NCI-H510A treated with DMSO at 0.1 percent for 48 hours (cell line): Measurements from ENCODE around the gene PIGB.
"Not testable (repeated sequence)": the region's sequence is repeated elsewhere in the genome, so short reads cannot be mapped to it uniquely, and the experiment has no call there.

Experiments used
- DNase-seq: peaks from one replicate; lab custom pipeline; 2025; lab: John Stamatoyannopoulos, UW

The PIGB gene

DNA sequence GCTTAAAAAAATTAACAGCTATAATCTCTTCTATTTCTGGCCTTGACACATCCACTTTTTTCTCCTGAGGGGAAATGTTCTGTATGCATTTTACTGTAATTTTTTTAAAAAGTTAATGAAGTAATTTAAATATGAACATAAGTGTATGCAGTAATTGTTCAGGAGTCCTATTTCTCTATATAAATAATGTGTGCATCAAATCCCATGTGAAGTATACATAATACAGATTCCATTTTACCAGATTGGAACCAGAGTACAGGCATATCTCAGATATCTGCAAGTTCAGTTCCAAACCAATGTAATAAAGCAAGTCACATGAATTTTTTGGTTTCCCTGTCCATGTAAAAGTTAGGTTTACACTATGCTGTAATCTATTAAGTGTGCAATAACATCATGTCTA is 62.6 kb downstream of the PIGB start:
- DNase-seq, result no peak

DNA sequence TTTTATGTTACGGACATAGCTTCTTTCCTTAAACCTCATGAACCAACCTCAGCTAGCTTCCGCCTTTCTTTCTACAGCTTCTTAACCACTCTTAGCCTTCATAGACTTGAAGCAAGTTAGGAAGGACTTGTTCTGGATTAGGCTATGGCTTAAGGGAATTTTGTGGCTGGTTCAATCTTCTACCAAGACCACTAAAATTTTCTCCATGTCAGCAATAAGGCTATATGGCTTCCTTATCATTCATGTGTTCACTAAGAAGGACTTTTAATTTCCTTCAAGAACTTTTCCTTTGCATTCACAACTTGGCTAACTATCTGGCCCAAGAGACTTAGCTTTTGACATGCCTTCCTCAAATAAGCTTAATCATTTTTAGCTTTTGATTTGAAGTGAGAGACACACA is 64.7 kb downstream of the PIGB start:
- DNase-seq, result no peak

DNA sequence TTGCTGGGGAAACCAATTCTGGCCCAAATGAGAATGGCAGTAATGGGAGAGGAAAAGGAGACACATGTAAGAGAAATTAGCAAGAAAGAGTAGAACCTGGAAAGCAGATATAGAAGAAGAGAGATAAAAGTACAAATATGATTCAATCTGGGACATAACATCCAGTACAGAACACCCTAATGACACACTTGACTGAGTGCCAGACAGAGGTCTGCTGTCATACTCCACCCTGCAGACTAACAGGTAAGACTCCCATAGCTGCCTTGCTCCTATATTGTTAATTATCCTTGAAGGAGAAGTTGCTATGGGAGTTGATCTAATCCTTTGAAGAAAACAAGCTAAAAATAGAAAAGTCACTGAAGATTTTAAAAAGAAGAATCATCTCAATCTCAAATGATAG is 68.0 kb downstream of the PIGB start:
- no peak for DNase-seq

DNA sequence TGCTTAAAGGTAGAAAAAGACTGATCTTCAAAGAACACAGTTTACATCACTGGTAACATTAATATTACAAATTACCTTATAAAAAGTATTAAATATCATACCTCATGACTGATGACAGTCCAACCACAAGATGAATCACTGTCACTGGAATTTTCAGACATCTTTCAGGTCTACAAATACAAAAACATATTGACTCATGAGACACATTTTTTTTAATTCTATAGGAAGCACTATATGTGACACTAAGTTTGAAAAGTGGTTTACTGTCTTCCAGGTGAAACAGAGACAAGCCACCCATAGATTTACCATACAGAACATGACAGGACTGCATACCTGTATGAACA is 70.2 kb downstream of the PIGB start:
- no peak for DNase-seq

DNA sequence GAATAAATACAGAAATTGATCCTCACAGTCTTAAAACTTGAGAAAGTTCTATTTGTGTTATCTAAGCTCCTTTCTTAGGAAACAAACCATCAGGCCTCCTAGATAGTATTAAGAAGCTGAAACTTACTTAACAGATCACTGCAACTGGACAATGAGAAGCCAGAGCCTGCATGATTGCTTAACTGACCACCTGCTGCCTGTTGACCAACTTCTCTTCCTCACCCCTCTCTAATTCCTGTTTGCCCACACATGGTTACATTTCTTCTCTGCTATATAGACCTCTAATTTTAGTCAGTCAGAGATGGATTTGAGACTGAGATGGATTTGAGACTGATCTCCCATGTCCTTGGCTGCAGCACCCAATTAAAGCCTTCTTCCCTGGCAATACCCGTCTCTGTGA is 75.7 kb downstream of the PIGB start:
- DNase-seq, result no peak

DNA sequence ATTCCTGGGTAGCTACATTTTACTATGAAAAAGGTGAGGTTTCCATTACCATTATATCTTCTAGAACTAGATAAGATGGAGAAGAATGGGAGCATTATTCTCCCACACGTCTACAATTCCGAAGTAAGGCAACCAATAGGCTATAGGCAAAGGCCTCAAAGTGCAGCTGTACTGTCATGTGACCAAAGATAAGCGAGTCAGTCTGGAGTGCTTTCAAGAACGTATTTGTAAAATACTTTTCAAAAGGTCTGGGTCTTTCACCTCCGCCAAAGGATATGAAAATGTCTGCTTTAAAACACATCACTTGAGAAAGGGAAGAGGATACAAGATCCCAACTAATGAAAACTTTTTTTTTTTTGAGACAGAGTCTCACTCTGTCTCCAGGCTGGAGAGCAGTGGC is 79.2 kb downstream of the PIGB start:
- no peak for DNase-seq

DNA sequence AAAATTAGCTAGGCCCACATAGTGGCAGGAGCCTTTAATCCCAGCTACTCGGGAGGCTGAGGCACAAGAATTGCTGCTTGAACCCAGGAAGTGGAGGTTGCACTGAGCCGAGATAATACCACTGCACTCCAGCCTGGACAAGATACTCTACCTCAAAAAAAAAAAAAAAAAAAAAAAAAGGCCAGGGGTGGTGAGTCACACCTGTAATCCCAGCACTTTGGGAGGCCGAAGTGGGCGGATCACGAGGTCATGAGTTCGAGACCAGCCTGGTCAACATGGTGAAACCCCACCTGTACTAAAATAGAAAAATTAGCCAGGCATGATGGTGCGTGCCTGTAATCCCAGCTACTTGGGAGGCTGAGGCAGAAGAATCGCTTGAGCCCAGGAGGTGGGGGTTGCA is 81.0 kb downstream of the PIGB start:
- not testable (repeated sequence) for DNase-seq

DNA sequence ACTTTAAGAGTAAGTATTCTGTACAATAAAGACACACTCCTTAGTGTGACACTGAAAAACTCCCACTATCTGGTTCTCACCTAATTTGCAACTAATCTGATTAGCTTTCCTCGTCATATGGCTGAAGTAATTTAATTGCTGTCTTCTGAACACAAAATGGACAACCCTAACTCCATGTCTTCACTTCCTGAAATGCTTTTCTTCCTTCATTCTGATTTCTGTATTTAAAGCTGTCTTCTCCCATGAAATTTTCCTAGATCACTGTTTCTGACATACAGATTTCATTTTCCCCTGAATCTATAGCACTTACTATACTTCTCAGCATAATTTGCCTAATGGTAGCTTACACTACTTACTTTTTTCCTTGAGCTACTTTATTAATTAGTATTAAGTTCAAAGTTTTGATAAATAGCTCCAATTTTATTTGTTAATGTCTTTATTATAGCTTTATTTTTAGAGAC is 82.8 kb downstream of the PIGB start:
- DNase-seq, result no peak

DNA sequence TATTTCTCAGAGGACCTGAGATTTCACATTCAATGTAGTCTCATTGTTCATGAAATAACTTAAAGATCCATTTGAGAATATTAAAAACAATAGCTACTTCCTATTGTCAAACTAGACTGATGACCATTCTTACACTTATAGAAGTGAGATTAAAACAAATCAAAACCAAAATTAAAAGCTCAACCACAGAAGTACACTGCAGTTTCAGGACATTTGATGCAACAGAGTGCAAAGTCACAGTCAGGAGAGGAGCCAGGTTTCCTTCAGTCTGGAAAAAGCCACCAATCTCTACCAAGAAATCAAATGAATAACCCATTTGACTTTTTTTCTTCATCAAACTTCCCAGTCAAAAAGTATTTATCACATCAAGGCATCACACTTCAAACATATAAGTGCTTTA is 83.7 kb downstream of the PIGB start:
- DNase-seq, result no peak

DNA sequence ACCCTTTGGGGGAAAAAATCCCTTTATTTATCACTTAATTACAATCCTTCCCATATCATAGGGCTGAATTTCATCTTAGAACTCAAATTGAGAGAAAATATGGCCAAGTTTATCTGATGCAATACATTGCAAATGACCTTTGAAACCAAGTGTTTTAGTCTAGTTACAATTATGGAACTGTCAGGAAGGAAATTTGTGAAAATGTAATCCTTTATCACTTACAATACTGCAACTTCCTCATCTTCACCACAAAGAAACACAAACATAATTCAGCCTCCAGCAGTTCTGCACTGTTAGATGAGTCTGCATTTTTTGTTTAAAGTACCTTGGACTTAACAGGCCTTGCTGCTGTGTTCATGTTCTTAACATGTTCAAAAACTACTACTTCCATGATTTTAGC is 84.5 kb downstream of the PIGB start:
- DNase-seq, result no peak
